Fibroblast of skin of back (primary cell): Measurements from ENCODE around the gene CSN3. TPM values are rescaled to one million over a fixed set of nuclear protein-coding genes. Genes with fewer than 3 reads are reported as not detected.
"Not testable (repeated sequence)": the region's sequence is repeated elsewhere in the genome, so short reads cannot be mapped to it uniquely, and the experiment has no call there.

Experiments used
- DNase-seq: peaks from one replicate; pipeline ENCODE4 v3.0.0-alpha.2; 2013
- polyA plus RNA-seq, 2 experiments: library from polyadenylated mRNA; unstranded; fragments of 120-200 nt; gene quantifications; one replicate each; pipeline ENCODE4 v1.2.1, GENCODE V29; 2013; ENCODE audit not compliant: insufficient read length in 2 of 2

CSN3 gene
- not detected for polyA plus RNA-seq (2013, experiment 1 of 2; ENCODE audit: insufficient read length)
- polyA plus RNA-seq (2013, experiment 2 of 2; ENCODE audit: insufficient read length) = not detected

DNA sequence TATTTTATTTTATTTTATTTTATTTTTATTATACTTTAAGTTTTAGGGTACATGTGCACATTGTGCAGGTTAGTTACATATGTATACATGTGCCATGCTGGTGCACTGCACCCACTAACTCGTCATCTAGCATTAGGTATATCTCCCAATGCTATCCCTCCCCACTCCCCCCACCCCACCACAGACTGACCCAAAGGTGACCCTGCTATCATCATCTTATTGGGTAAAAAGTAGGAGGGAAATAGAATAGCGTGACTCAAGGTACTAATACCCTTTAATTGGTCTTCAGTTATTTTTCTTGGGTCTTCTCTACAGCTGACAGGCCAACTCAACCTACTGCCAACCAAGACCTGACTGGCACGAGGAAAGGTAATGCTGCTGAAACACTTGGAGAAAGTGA is at the start of gene CSN3:
Gene CSN3, plus strand, starts transcription at position 301 of the 400 bp plus-strand sequence. CDS start 2,223 bp downstream, outside the sequence.
- DNase-seq = not testable (repeated sequence)

DNA sequence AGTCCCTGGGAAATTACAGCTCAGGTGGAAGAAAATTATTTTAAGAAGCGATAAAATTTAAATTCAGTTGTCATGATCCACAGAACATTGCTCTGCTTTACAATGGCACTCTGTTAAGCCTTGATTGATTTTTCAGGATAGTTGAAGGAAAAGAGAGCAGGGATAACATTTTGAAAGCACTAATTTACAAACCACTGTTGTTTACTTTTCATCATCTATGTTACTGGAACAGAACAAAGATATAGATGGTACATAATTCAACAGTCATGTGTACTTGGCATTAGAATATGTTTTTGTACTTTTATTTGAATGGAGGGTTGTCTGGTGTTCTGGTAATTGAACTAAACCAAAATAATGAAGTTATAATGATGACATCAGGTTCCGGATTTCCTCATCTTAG is 49.5 kb upstream of the CSN3 start:
- no peak for DNase-seq

DNA sequence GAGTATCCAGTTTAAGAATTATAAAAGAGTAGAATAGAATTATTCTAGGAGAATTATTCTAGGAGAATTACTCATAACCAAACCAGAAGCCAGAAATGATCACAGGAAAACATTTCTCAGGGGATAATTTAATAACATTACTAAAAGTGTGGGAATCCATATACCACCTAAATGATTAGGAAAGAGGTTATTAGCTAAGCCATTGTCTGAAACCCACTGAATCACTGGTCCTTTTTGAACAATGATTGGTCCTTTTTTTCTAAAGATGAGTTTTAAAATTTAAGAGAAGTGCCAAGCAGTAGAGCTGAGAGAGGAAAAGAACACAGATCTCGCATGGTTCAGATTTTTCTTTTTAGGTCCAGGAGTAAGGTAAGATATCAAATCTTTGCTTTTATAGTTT is 47.0 kb upstream of the CSN3 start, which contains the start of gene ODAM:
Gene ODAM, plus strand, starts transcription at position 301 of the 400 bp plus-strand sequence. CDS start 819 bp downstream, outside the sequence.
- no peak for DNase-seq

DNA sequence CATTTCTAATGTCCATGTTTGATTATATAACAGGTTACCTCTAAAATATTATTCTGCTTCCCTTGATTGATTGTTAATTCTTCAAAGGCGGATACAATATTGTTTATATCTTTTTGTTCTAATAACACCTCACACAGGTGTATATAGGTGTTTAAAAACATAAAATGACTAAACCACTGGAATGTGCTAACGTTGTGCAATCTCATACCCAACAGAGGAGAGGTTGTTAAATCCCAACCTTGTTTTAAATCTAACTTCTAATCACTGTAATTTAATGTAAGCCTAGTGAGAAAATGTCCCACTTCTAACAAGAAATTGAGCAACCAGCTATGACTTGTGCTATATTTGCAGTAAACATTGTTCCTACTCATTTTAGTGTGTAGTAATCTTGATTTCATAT is 45.5 kb upstream of the CSN3 start:
- no peak for DNase-seq

DNA sequence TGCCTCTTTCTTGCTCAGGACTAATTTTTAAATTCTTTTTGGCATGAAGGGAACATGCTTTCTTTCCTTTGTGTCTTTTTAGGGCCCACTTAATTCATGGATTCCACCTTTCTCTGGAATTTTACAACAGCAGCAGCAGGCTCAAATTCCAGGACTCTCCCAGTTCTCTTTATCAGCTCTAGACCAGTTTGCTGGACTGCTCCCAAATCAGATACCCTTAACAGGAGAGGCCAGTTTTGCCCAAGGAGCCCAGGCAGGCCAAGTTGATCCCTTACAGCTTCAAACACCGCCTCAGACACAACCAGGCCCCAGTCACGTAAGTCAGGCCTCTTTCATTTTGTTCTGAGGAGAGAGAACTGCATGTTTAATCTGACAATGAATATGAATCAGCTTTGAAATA is 44.6 kb upstream of the CSN3 start:
- no peak for DNase-seq

DNA sequence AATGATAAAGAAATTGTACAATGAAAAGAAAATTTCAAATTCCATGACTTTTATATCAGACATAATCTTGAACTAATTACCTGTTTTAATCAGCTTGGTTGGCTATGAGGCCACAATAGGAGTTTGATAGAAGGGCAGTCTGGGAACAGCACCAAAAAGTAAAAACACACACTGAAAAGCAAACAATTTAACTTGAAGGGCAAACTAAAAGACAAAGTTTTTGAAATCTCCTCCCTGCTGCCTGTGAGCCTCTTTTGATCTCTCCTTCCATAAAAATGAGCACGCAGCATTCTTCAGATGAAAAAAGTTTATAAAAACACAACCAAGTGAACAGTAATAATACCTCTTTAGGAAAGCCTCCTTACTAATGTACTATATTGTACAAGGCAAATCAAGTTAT is 38.8 kb upstream of the CSN3 start:
- DNase-seq = no peak

GRCh38 chr4:70212752-70213151 is 29.6 kb upstream of the CSN3 start:
- not testable (repeated sequence) for DNase-seq

DNA sequence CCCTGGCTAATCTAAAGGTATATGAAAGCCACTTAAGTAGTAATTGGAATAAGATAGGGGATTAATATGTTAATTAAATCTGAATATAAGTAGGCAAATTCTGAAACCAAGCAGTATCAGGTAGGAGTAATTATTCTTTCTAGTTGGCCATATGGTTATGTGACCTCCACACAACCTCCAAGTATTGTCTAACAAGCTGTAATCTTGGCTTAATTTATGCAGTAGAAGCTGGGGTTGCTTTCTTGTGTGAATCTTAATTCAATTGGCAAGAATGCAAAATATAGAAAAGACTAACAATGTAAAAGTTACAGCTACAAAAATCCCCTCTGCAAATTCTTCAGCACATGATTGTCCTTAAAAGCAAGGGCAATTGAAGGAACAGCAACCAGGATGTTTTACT is 26.3 kb upstream of the CSN3 start:
- DNase-seq = not testable (repeated sequence)

GRCh38 chr4:70216550-70216949 is 25.8 kb upstream of the CSN3 start:
- not testable (repeated sequence) for DNase-seq

GRCh38 chr4:70221389-70221788 is 21.0 kb upstream of the CSN3 start:
- not testable (repeated sequence) for DNase-seq

DNA sequence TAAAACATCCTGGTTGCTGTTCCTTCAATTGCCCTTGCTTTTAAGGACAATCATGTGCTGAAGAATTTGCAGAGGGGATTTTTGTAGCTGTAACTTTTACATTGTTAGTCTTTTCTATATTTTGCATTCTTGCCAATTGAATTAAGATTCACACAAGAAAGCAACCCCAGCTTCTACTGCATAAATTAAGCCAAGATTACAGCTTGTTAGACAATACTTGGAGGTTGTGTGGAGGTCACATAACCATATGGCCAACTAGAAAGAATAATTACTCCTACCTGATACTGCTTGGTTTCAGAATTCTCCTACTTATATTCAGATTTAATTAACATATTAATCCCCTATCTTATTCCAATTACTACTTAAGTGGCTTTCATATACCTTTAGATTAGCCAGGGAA is 20.6 kb upstream of the CSN3 start:
- not testable (repeated sequence) for DNase-seq

GRCh38 chr4:70225824-70226223 is 16.6 kb upstream of the CSN3 start, which contains the start of gene FDCSP:
TSS of gene FDCSP (plus strand) at chr4:70226124. CDS start at chr4:70231195, 5,071 bp downstream.
- DNase-seq = no peak

DNA sequence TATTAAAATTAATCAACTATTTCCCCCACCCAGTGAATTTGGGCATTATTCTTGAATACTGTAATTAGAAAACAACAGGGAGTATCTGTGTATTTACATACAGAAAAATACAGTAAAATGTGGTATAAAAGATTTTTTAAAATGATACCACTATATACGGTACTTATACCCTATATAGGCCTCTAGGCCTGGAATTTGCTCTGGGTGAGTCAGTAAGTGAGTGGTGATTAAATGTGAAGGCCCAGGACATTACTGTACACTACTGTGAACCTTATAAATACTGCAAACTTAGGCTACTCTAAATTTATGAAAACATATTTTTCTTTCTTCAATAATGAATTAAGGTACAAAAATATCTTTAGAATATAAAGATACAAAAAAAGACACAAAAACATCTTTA is 6.3 kb upstream of the CSN3 start:
- peak; percentile 23 for DNase-seq

GRCh38 chr4:70239131-70239883 is 3.1 kb upstream of the CSN3 start:
- no peak for DNase-seq

DNA sequence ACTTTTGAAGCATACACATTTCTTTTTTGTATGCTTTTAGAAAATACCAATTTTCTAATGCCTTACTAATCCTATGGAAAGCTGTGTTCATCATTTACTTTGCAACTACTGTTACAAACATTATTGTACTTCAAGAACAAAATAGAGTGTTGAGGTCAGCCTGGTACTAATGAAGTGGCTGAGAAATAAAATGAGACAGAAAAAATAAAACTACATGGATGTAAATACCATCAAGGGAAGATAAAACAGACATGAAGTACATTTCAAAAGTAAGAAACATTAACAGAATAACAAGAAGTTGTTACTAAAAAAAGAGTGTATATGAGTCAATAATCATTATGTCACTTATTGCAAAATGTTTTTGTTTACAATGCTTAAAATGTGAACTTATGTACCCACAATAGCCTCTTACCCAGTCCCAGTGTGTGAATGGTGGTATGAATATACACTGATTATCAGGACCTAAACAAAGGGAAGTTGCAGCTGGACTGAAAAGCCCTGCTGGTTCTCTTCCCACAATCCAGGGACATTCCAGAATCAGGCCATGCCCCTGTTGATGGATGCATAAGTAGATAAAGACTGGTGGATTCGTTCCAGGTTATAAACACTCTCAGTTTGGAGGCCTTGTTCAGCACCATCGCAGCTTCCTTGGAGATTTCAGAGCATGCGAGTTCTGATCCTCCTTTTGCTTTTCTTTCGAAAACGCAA is 2.4 kb upstream of the CSN3 start:
- DNase-seq = no peak

- DNase-seq = no peak
These were observed 694 bp downstream of the CSN3 start for GRCh38 chr4:70243091-70243490.

DNA sequence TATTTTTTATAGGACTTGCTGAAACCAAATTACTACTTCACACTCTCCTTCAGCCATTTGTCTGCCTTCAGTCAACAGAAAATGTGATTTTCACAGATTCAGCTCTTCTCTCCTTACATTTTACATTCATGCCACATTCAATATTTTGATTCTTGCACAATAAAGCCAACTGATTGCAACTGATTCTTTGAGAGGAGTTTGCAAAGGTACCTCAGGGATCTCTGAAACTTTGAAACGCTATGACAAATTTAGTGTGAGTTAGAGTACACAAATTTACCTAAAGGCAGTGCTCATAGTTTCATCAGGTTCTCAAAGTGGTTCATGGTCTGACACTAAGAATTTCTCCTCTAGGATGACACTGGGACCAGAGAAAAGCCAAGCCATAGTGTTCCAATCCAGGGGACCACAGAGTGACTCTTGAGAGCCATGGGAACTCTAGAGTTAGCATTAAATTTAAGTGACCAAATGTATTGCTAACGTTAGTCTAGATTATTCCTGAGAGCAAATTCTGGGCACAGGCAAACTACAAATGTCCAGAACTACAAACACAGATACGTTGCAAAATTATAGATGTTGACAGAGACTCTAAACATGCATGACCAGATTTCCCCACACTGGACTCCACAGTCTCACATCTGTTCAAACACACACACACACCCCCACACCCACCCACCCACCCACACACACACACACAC is 9.0 kb downstream of the CSN3 start:
- DNase-seq = no peak

DNA sequence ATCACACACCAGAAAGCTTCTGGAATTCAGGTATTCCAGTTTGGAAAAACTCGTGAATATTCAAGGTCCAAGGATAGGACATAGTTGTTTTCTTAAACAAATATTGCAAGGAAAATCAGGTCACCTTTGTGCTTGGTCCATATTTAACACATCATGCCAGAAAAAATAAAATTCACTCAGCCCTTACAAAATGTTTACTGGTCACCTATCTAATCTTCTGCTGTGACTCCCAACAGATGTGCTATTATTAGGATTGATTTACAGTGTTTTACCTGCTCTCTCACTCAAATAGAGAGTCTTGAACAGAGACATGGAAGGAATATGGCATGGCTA is 9.5 kb downstream of the CSN3 start:
- DNase-seq = no peak

- DNase-seq = no peak
These were observed 27.3 kb downstream of the CSN3 start for GRCh38 chr4:70269674-70270073.

- no peak for DNase-seq
These were observed 34.7 kb downstream of the CSN3 start for GRCh38 chr4:70277121-70277520.

DNA sequence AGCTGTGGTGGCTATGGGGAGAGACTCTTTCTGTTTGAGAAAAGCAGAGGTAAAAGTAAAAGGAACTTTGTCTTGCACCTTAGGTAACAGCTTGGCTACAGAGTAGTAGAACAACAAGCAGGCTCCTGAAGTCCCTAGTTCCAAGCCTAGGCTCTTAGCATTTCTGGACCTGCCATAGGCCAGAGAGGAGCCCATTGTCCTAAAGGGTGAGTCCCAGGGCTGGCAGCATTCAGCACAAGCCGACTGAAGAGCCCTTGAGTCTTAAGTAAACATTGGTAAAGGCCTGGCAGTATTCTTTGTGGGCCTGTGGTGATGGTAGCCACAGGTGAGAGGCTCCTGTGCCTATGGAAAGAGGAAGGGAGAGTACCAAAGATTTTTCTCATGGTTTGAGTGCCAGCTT is 38.2 kb downstream of the CSN3 start:
- DNase-seq = no peak

DNA sequence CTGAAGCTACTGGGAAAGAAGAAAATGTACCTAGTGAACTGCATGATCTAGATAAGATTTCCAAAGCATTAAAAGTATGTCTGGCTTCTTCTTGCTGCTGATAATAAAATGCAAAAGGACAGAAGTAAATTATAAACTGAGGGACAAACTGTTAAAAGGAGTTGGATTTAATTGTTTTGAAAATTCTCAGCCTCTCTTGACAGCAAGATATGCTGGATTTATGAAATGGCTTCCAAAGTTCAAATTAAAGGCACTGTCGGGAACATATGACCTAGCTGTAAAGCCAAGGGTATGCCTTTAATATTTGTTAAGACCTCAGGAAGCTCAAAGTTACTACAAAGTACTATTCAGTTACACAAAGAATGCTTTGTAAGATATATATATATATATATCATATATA is 46.3 kb downstream of the CSN3 start:
- DNase-seq = no peak

DNA sequence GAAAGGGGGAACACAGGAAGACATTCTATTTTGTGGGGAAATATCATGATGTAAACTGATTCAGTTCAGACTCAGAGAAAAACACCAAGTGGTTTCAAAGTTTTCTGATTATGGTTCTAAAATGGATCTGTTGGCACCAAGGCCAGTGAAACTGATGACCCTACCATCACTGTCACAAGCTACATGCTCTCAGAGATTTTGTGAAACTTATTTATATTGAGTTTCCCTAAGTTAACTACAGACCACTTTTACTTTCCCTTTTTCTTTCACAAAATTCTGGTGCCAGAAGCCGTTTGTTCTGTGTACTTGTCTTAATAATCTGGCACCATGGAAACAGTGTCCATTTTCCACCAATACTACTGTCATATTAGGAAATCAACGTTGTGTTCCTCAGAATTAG is 48.9 kb downstream of the CSN3 start:
- DNase-seq = no peak
